ENCODE data around the gene SETD3.
"Not testable (repeated sequence)": the region's sequence is repeated elsewhere in the genome, so short reads cannot be mapped to it uniquely, and the experiment has no call there.

The SETD3 gene

DNA sequence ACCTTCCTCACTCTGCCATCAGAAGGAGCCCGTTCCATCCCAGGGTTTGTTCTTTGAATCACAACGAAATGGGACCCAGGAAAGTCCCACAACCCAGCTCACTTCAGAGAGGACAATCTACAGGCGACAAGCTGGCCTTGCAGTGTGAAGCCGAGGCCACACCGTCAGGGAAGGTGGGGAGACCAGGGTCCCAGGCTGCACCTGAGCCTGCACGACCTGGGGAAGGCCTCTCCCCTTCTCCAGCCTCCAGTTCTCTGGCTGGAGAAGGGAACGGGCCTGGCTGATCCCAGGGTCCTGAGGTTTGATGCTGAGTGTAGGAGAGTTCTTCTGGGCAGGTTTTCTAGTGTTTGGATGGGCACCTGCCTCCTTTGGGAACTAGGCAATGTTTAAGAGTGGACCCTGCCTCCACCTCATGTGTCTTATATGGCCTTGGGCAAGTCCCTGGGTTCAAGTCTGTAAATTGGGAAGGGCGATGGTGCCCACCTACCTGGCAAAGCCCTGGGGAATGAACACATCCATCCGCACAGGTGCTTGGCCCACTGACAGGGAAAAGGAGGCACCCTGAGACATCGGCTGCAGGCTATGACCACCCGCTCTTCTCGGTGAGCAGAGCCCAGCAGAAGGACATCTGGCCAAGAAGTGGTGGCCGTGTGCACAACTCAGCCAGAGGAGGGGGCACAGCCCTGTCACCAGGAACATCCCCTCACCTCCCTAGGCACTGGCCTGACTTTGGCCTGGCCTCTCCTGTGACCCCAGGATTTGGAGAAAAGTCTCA is 130.8 kb downstream of the SETD3 start:
- Histone ChIP-seq H3K27me3 (ENCODE audit: control insufficient read depth in 1 of 2, insufficient read depth in 2 of 2, low read length in 2 of 2) (peaks cover 0 to 3% of the 10 kb centered on the region in 2 donors), H3K27ac (ENCODE audit: low read length) (no peak overlapping the region), H3K4me3 (ENCODE audit: low read length in 2 of 2) (no peak overlapping the region), H3K36me3 (ENCODE audit: control insufficient read depth in 2 of 2, insufficient read depth in 2 of 2, low read length in 2 of 2) (no peaks in the 10 kb centered on the region), H3K9me3 (ENCODE audit: control insufficient read depth in 2 of 2, low read length in 2 of 2) (no peaks in the 10 kb centered on the region), H3K9ac (ENCODE audit: low read length in 2 of 2) (no peak overlapping the region), H3K4me1 (ENCODE audit: control insufficient read depth, insufficient read depth, low read length) (no peaks in the 10 kb centered on the region)

DNA sequence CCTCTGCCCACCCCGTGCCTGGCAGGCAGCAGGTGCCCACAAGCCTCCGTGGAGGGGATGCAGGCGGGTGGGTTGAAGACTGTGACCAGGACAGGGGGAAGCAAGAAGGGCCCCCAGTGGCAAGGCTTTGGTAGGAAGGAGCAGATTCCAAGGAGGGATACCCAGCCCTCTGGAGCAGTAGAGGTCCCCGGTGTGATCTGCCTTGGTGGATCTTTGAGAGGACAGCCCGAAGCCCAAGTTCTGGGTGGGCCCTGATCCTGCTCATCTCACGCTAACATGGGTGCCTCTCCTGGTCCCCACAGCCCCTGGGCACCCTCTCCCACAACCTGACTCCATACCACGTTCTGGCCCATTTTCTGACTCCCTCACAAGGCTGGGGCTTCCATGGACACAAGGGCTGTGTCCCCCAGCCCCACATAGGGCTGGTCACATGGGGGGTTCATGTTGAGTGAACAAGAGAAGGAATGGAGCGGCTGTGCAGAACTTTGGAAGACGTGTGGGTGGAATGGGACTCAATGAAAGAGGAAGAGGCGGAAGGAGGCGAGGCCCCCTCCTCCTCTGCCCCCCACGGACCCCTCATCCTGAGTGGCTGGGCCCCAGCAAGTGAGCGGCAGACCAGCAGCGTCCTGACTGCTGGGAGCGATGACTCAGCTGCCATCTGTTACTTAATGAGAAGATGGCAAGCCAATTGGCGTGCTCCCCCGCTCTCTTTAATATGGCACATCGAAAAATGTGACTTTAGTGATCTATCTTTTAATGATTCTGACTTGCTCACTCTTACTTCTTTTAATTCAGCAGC is 131.6 kb downstream of the SETD3 start:
- Histone ChIP-seq H3K36me3 (ENCODE audit: control insufficient read depth in 2 of 2, insufficient read depth in 2 of 2, low read length in 2 of 2) (no peaks in the 10 kb centered on the region), H3K9me3 (ENCODE audit: control insufficient read depth in 2 of 2, low read length in 2 of 2) (no peaks in the 10 kb centered on the region), H3K27me3 (ENCODE audit: control insufficient read depth in 1 of 2, insufficient read depth in 2 of 2, low read length in 2 of 2) (peaks cover 0 to 3% of the 10 kb centered on the region in 2 donors), H3K9ac (ENCODE audit: low read length in 2 of 2) (no peak overlapping the region), H3K27ac (ENCODE audit: low read length) (no peak overlapping the region), H3K4me1 (ENCODE audit: control insufficient read depth, insufficient read depth, low read length) (no peaks in the 10 kb centered on the region), H3K4me3 (ENCODE audit: low read length in 2 of 2) (no peak overlapping the region)

DNA sequence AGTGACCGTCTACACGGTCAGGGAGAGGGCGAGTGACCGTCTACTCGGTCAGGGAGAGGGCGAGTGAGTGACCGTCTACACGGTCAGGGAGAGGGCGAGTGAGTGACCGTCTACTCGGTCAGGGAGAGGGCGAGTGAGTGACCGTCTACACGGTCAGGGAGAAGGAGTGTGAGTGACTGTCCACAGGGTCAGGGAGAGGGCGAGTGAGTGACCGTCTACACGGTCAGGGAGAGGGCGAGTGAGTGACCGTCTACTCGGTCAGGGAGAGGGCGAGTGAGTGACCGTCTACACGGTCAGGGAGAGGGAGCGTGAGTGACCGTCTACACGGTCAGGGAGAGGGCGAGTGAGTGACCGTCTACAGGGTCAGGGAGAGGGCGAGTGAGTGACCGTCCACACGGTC is 132.4 kb downstream of the SETD3 start:
- H3K27me3 ChIP-seq (ENCODE audit: control insufficient read depth in 1 of 2, insufficient read depth in 2 of 2, low read length in 2 of 2); H3K36me3 ChIP-seq (ENCODE audit: control insufficient read depth in 2 of 2, insufficient read depth in 2 of 2, low read length in 2 of 2); H3K4me3 ChIP-seq (ENCODE audit: low read length in 2 of 2); H3K27ac ChIP-seq (ENCODE audit: low read length); H3K9me3 ChIP-seq (ENCODE audit: control insufficient read depth in 2 of 2, low read length in 2 of 2); H3K9ac ChIP-seq (ENCODE audit: low read length in 2 of 2); H3K4me1 ChIP-seq (ENCODE audit: control insufficient read depth, insufficient read depth, low read length): not testable (repeated sequence)

Measured in stomach smooth muscle (tissue), 2 donors.